Right ventricle myocardium inferior (tissue), 1 donor: Measurements from ENCODE around the gene CPN1. TPM values are rescaled to one million over a fixed set of nuclear protein-coding genes. Genes with fewer than 3 reads are reported as not detected.

Experiments used
- ATAC-seq: fragments of 200-7000 bp; cut with Tn5 transposase; one replicate; pipeline ENCODE4 v1.9.1; 2020; ENCODE audit warnings: mild to moderate bottlenecking, moderate library complexity
- DNase-seq: peaks from one replicate; pipeline ENCODE4 v3.0.0; 2021; ENCODE audit errors: missing footprints
- intact Hi-C: fragments of 100-400 bp; cut with DNase I; formaldehyde crosslinking; loops from one replicate; pipeline ENCODE4 v1.11.0; 2022
- total RNA-seq: library from RNA; stranded (reverse); fragmentation: NEBNext Ultra II Directional; extraction: Animal tissue kit (Norgen Biotek cat#: 25700); gene quantifications from one replicate; pipeline ENCODE4 v1.2.1, GENCODE V29; 2021
- donor health status: DM: no; HTN: yes; CAD: no; lungs with severe emphysema.

CPN1 gene
- total RNA-seq, 1 donor from 2014 or later: not detected

DNA sequence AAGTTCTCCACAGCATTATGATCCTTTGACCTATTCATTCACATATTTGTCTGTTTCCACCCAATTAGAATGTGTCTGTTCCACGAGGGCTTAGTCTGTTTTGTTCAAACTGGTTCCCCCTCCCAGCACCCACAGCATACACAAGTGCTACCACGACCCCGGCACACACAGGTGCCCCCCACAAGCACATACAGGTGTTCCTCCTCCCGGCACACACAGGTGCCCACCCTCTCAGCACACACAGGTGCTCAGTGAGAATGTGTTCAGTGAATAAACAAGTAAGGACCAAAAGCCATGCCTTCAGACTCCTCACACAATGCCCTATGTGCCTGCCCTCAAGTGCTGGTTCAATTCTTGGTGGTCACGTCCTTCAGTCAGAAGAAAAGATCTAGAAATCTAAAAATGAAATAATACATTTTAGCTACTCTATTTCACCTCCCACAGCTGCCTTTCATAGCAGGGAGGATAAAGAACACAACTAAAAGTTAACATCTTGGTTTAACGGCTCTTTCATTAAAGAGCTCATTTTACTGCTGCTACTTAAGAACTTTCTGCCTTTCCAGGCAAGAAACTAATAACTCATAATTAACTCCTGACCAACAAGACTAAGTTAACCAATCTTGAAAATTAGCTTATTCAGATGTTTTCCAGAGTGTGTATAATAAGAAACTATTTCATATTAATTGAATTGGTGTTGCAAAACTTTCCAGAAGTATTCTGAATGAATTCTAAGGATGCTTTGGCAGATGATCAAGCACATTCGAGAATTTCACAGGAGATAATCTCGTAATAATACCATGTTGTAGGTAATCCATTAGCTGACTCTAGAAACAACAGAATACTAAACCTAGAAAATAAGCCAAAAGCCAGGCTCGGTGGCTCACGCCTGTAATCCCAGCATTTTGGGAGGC is 74.2 kb downstream of the CPN1 start:
- no peak for DNase-seq
- intact Hi-C loops: loop anchor here (2.0 to 5.0 kb wide), 3 partner anchors 35 to 153 kb away; no protein-coding TSS in a partner anchor
- ATAC-seq: no peak

DNA sequence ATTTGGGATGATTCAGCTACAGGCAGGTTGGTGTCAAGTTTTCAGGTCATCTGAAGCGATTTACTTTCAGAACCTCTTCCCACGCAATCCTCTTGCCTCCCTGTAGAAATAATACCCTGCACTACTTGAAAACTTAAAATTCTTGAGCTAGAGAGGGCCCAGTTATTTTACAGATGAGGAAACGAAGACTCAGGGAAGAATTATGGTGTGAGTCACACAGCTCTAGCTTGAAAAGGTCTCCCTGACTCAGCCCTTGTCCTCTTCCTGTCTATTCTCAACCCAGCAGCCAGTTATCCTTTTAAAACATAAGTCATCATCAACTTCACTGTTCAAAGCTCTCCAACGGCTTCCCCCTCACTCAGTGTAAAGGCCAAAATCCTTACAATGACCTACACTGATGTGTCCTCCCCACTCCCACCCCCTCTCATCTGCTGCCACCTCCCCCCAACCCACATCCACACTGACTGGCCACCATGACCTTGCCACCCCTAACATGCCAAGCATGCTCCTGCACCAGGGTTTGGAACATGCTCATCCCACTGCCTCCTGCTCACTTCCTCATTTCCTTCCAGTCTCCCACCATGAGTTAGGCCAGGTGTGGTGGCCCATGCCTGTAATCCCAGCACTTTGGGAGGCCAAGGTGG is 75.3 kb downstream of the CPN1 start:
- ATAC-seq: no peak
- DNase-seq: no peak
- intact Hi-C loops: loop anchor here (5.0 kb wide), 2 partner anchors 34 to 89 kb away; no protein-coding TSS in a partner anchor

DNA sequence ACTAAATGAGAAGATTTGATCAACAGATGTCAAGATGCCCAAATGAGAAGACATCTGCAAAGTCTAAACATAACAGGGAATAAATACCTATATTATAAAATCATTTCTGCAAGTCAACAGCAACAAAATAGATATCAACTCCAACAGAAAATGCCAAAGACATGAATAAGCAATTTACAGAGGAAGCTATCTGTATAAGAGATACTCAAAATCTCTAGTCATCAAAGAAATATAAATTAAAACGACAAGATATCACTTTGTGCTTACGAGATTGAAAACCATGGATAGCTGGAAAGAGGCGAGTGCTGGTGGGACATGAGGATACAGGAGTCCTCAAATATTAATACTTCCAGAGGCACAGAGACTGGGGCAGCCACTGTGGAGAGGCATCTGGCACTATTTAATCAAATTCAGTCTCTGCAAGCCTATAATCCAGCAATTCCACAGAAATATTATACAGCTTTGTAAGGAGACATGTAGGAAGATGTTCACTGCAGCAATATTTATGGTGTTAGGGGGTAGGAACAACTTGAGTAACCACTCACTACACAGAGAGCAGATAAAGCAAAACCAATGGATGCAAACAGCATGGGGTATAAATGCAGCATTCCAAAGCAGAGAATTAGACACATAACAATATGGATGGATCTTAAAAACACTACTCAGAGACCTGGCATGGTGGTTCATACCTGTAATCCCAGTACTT is 76.7 kb downstream of the CPN1 start:
- no peak for ATAC-seq
- no peak for DNase-seq
- intact Hi-C loops: loop anchor here (5.0 kb wide), 2 partner anchors 33 to 88 kb away; no protein-coding TSS in a partner anchor

DNA sequence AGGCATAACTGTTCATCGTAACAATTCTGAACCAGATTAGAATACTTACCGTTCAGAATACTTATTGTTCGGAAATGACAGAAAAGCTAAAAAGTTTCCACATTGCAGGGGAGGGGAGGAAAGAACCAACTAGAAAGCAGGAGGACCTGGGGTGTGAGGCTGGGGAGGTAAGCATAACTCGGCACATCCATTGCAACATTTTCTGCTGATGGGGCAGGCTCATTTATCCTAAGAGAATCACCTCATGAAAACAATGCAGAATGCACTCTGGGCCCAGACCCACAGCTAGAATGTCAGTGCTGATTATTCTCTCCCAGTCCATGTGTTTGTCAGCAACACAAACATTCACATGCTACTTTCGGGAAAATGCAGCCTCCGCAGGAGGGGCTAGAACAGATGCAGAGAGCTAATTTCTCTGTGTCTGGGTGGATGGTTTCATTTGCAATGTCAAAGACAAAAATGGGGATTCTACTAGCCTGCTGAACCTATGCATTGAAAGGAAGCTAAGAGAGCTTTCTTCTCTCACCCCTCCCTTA is 81.5 kb downstream of the CPN1 start:
- DNase-seq (no peak), ATAC-seq (no peak)
- intact Hi-C loops: no loop called here

DNA sequence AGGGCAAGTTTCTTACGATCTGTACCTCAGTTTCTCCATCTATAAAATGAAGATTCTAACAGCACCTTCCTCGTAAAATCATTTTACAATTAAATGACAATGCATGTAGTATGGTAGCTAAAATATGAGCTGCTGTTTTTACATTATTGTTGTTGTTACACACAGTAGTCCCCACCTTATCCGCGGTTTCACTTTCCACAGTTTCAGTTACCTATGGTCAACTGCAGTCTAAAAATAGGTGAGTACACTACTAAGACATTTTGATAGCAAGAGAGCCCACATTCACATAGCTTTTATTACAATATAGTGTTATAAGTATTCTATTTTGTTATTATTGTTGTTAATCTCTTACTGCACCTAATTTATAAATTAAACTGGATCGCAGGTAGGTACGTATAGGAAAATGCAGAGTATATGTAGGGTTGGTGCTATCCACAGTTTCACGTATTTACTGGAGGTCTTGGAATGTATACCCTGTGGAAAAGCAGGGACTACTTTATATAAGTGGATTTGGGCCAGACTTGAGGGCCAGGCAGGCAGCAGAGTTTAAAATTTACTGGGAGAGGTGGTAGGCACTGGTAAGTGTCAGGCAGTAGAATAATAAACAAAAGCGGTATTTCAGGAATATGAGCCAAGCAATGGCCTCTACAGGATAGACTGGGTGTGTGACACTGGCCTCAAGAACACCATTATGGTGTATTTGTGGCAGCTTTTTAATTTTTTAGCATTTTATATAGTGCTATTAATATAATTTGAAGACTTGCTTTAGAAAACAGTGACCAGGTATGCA is 82.2 kb downstream of the CPN1 start:
- DNase-seq: no peak
- intact Hi-C loops: no loop called here

DNA sequence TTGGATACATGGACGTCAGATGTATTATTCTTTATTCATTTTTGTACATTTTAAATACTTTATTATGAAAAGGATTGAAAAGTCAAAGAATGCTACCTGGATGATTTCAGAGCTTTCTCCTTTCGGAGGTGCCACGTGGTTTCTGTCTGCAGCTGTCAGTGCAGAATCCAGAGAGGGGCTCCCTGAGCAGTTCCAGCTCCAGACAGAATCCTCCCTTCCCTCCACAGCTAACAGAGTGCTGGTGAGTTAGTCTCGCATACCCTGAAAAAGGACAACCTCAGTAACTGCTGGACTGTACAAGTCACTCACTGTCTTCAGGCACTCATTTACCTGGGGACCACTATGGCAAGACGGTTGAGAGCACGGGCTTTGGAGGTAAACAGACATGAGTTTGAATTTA is 82.8 kb downstream of the CPN1 start:
- intact Hi-C loops: no loop called here
- ATAC-seq (no peak), DNase-seq (no peak)

More for the DNA sequence above, 82.2 kb downstream of the CPN1 start:
- no peak for ATAC-seq

DNA sequence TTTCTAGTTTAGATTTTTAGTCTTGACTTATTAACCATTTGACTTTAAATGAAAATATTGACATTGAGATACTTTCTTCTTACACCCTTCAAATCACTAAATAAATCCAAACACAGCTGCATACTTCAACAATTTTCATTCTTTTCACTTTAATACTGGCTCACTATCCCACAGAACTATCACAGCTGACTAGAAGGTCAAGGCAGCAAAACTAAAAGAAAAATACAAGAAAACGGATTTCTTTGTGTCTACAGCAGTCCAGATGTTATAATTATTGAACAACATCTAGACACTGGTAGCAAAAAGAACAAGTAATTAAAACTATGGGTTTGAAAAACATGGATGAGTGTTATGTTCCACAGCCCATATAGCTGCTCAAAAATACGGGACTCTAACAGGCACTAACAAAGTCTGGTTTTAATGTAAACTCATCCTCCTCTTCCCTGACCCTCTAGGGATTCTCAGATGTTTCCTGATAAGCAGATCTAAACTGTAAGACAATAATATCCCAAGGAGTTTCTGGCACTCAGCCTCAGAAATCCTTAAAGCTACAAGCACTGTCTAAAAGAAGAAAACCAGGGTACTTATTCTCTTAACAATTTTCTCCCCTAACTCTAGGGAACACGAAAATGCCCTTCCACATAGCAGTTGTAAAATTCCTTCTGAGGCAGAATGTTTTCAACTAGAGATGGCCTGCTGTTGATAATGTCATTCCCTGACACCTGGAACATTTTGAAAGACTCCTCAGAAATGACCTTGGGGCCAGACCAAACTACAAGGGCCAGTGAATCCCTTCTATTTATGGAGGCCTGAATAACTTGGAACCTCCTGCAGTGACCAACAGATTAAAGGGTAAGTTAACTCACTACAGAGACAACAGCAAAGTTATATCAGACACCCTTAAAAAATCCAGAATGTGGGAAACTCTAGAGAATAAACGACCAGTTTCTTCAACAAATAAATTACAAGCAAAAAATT is 84.7 kb downstream of the CPN1 start:
- no peak for ATAC-seq
- intact Hi-C loops: no loop called here
- DNase-seq: no peak

DNA sequence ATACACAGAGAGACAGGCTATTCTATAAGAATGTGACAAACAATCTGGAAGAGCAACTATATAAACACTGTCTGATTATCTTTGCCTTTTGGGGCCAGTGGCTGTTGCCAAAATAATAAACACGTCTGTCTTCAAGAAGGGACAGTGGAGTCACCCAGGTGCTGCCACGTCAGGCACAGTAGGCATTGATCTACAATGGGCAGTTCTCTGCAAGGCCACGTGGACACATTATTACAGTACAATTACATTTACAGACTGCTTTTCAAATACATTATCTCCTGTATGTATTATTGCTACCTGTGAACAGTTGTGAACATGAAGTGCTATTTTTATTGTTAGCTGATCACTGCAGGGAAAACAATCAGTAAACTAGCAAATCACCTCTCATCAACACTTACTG is 86.0 kb downstream of the CPN1 start:
- ATAC-seq (no peak), DNase-seq (no peak)
- intact Hi-C loops: no loop called here

DNA sequence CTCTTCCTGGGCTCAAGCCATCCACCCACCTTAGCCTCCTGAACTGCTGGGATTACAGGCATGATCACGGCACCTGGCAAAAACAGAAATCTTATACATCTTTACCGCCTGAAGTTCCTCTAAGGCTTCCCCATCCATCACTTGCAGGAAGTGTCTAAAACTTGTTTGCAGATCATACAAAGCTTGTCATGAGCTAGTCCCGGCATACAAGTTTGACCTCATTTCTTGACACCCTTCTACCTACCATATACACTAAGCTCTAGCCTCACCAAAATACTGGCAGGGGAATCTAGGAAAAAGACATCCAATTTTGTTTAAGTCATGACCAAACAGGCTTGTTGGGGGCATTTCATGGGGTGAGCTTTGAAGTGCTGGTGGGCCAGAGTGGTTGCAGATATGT is 86.4 kb downstream of the CPN1 start:
- DNase-seq (no peak), ATAC-seq (no peak)
- intact Hi-C loops: no loop called here

DNA sequence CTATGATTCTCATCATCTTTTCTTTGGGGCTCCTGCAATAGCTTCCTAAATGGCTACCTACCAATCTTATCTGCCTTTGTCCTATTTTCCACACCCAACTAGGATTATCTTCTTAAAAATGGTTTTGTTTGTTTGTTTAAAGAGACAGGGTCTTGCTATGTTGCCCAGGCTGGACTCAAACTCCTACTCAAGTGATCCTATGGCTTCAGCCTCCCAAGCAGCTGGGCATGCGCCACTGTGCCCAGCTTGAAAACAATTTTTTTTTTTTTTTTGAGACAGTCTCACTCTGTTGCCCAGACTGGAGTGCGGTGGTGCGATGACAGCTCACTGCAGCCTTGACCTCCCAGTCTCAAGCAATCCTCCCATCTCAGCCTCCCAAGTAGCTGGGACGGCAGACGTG is 86.9 kb downstream of the CPN1 start:
- DNase-seq: no peak
- no peak for ATAC-seq
- intact Hi-C loops: no loop called here

DNA sequence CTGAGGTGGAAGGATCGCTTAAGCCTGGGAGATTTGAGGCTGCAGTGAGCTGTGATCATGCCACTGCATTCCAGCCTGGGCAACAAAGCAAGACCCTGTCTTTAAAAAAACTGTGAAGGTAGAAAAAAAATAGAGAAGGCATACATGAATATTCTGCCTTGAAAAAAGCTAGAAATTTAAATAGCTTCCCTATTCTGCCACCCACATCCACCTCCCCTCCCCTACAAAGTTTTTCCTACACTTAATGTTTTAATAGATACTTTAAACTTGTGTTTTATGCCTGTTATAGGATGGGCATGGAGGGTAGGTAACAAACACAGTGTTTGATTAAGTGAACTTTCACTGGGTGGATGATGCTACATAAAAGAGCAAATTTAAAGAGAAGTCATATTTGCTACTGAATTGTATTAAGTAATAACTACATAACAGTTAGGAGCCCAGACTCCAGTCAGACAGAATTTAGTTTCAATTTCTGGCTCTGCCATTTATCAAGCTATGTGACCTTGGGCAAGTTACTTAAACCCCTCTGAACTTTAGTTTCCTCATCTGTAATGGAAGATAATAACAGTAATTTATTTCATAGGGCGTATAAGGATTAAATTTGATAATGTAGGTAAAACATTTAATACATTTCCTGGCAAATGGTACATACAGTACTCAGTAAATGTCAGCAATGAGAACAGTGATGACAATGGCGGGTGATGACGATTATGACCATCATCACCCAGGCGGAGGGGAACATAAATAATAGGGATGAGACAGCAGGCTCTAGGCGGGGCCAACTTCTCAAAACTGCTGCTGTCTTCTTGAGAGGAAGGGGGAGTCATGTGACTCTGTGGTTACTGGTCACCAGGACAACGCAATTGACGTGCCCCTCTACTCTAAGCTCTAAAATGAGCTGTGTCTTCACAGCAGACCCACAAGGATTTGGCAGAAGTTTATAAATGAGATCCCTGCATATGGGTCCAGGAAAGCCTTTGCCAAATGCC is 87.7 kb downstream of the CPN1 start:
- peak; percentile 71 for ATAC-seq
- intact Hi-C loops: no loop called here
- DNase-seq: peak; percentile 85

Other genes starting within 250 kb of the CPN1 start
- gene DNMBP, start 71.9 kb downstream of the CPN1 start, total RNA-seq: 6.6 TPM
- gene ERLIN1, start 104.2 kb upstream of the CPN1 start, total RNA-seq: 10.7 TPM
- gene CHUK, start 147.7 kb upstream of the CPN1 start, total RNA-seq: 10.0 TPM
- 12.9 TPM for gene CWF19L1, start 185.8 kb upstream of the CPN1 start, total RNA-seq
- 20.9 TPM for gene BLOC1S2, start 204.8 kb upstream of the CPN1 start, total RNA-seq
- not detected for gene PKD2L1, start 248.4 kb upstream of the CPN1 start, total RNA-seq